ENCODE results near the gene UFM1. TPM values are rescaled to one million over a fixed set of nuclear protein-coding genes. Genes with fewer than 3 reads are reported as not detected.

UFM1 gene
- total RNA-seq, 2 donors from 2014 or later = 37.5 to 66.6 TPM

- no peak overlapping the region for H3K27ac ChIP-seq
- WGBS = 21% methylated on average over 1 of the region's 1 CpG
- H3K36me3 ChIP-seq = no peaks in the 10 kb centered on the region
- no peaks in the 10 kb centered on the region for H3K4me1 ChIP-seq (replicated peaks)
- TF ChIP-seq POLR2AphosphoS5 (IDR thresholded peaks at IDR 0.05) (no peak), CTCF (IDR thresholded peaks at IDR 0.05) (no peak), POLR2A (IDR thresholded peaks at IDR 0.05) (no peak)
- no peaks in the 10 kb centered on the region for H3K9me3 ChIP-seq
- H3K27me3 ChIP-seq (replicated peaks; ENCODE audit: insufficient read depth) = no peaks in the 10 kb centered on the region
- intact Hi-C loops (cut with DNase I) = no loop called here
- no peak overlapping the region for H3K4me3 ChIP-seq
- no peak for DNase-seq (ENCODE audit: low spot score)
Measured at GRCh38 chr13:38412266-38412665, 62.6 kb downstream of the UFM1 start.
